ENCODE measurements around the gene CXXC5.

DNA sequence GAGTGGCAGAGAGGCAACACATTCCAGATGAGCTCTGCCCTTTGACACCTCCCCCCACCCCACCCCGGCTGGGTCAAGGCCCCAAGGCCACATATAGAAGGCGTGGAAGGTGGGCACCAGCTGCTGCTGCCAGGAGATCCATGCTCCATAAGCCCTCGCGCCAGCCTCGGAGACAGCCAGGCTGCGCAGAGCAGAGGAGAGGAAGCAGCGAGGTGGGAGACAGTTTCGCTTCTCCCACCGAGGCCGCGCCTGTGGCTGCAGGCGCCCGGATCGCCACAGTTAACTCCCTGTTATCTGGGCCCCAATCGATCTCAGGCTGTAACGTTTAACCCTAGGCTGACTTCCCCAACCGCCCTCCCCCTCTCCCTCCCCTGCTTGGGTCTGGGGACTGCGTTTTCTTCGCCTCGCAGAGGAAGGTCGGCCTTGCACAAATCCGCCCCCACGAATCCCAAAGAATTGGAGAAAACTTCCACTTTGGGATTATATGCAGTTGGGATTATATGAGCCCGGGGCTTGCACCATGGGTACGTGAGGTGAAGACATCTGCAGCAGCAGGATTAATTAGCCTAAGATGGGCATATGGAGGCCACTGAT, 1.1 kb upstream of the CXXC5 start:
- TF ChIP-seq, protein P1, sequence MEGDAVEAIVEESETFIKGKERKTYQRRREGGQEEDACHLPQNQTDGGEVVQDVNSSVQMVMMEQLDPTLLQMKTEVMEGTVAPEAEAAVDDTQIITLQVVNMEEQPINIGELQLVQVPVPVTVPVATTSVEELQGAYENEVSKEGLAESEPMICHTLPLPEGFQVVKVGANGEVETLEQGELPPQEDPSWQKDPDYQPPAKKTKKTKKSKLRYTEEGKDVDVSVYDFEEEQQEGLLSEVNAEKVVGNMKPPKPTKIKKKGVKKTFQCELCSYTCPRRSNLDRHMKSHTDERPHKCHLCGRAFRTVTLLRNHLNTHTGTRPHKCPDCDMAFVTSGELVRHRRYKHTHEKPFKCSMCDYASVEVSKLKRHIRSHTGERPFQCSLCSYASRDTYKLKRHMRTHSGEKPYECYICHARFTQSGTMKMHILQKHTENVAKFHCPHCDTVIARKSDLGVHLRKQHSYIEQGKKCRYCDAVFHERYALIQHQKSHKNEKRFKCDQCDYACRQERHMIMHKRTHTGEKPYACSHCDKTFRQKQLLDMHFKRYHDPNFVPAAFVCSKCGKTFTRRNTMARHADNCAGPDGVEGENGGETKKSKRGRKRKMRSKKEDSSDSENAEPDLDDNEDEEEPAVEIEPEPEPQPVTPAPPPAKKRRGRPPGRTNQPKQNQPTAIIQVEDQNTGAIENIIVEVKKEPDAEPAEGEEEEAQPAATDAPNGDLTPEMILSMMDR (IDR thresholded peaks at IDR 0.05) = no peak
- no peak for TF ChIP-seq EP300 (IDR thresholded peaks at IDR 0.05)
